Renal pelvis (tissue), 4 donors: Measurements from ENCODE around the gene POF1B. TPM values are rescaled to one million over a fixed set of nuclear protein-coding genes. Genes with fewer than 3 reads are reported as not detected.
A peak's percentile ranks its signal among the peaks of the same experiment; 100 is the strongest.

Experiments used
- DNase-seq: peaks from one replicate; pipeline ENCODE4 v3.0.0-alpha.2; 2013
- polyA plus RNA-seq, 3 donors: library from polyadenylated mRNA; unstranded; fragments of 120-200 nt; gene quantifications; one replicate each; pipeline ENCODE4 v1.2.1, GENCODE V29; 2013; ENCODE audit not compliant: insufficient read length in 3 of 3

The POF1B gene
- polyA plus RNA-seq, 3 donors, result 0.43 to 0.93 (median 0.44) TPM

DNA sequence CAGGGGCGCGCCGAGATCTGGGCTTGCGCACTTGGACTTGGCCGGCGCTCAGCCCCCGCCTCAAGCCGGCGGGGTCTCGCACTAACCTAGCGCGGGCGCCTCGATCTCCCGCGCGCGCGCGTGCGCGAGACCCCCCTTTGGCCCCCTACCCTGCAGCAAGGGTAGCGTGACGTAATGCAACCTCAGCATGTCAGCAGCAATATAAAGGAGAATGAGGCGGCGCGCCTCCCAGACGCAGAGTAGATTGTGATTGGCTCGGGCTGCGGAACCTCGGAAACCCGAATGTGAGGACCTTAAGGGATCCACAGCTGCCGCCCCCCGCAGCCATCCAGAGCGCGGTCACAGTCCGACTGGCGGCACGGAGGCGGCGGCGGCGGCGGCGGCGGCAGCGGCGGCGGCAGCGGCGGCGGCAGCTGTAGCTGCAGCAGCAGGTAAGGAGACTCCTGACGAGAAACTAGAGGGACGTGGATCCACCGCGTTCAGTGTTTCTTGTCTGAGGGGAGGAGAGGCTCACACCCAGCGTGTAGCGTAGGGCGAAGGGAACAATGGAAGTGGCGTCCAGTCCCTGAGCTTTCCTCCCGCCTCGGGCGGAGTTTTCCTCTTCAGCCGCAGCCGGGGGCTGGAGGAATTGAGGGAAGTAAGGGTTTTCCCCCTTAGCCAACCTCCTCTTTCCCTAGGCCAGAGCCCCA is 135.6 kb downstream of the POF1B start, which contains the start of the genes SATL1 and ZNF711:
SATL1 (minus strand) TSS at position 19 of the 689 bp plus-strand sequence. CDS start 134,811 bp downstream, outside the sequence.
ZNF711 (plus strand) TSS at position 231 of the 689 bp plus-strand sequence. CDS start 3,582 bp downstream, outside the sequence.
- peak; percentile 91 for DNase-seq

DNA sequence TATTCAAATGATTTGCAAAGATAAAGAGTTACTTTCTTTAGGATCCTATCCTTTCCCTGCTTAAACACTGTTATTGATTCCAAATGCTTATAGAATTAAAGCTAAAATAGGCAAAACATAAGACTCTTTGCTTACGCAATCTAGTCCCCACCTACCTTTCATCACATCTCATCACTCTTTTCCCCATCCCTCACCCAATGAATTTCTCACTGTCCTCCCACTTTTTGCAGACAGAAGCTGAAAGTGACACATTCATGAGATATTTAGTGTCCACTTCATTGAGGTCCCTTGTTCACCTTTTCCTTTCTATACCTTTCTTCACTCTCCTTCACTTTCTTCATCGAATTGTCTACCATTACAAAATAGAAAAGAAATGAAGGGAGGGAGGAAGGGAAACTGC is 136.3 kb downstream of the POF1B start:
- DNase-seq, result no peak

Other genes starting within 250 kb of the POF1B start
- gene SATL1, start 135.9 kb downstream of the POF1B start, polyA plus RNA-seq, result under 1 TPM; 0.60 to 0.92 (median 0.61) TPM
- gene ZNF711, start 135.7 kb downstream of the POF1B start, polyA plus RNA-seq, result 10 to 100 TPM; 65.9 to 75.4 (median 74.8) TPM